ENCODE measurements around the gene FGF2.

Gene FGF2

GRCh38 chr4:122895336-122895995 lies 68.8 kb downstream of the FGF2 start:
- no peak for DNase-seq (ENCODE audit: low spot score)

- no peak for DNase-seq (ENCODE audit: low spot score)
These were observed 69.6 kb downstream of the FGF2 start for GRCh38 chr4:122896270-122896669.

GRCh38 chr4:122898370-122899150 lies 71.9 kb downstream of the FGF2 start:
- peak; percentile 94 for DNase-seq (ENCODE audit: low spot score)

- DNase-seq (ENCODE audit: low spot score) = no peak
These were observed 73.1 kb downstream of the FGF2 start for GRCh38 chr4:122899682-122900081.

- no peak for DNase-seq (ENCODE audit: low spot score)
These were observed 73.7 kb downstream of the FGF2 start for GRCh38 chr4:122900314-122900713.

- DNase-seq (ENCODE audit: low spot score) = no peak
These were observed 74.8 kb downstream of the FGF2 start for GRCh38 chr4:122901247-122902010.

- DNase-seq (ENCODE audit: low spot score) = no peak
These were observed 77.2 kb downstream of the FGF2 start for GRCh38 chr4:122903766-122904288.

- no peak for DNase-seq (ENCODE audit: low spot score)
These were observed 80.3 kb downstream of the FGF2 start for GRCh38 chr4:122906859-122907305.

GRCh38 chr4:122908223-122908622 lies 81.6 kb downstream of the FGF2 start:
- DNase-seq (ENCODE audit: low spot score) = no peak

GRCh38 chr4:122909683-122910082 lies 83.1 kb downstream of the FGF2 start:
- no peak for DNase-seq (ENCODE audit: low spot score)

- DNase-seq (ENCODE audit: low spot score) = no peak
These were observed 85.0 kb downstream of the FGF2 start for GRCh38 chr4:122911588-122911987.

GRCh38 chr4:122912810-122913575 lies 86.4 kb downstream of the FGF2 start:
- no peak for DNase-seq (ENCODE audit: low spot score)

- DNase-seq (ENCODE audit: low spot score) = peak; percentile 60
These were observed 87.8 kb downstream of the FGF2 start for GRCh38 chr4:122914292-122914904.

GRCh38 chr4:122914938-122915337 lies 88.3 kb downstream of the FGF2 start:
- no peak for DNase-seq (ENCODE audit: low spot score)

- DNase-seq (ENCODE audit: low spot score) = no peak
These were observed 91.1 kb downstream of the FGF2 start for GRCh38 chr4:122917731-122918130.

- DNase-seq (ENCODE audit: low spot score) = no peak
These were observed 93.8 kb downstream of the FGF2 start for GRCh38 chr4:122920473-122920872.

GRCh38 chr4:122921300-122921699 lies 94.7 kb downstream of the FGF2 start:
- no peak for DNase-seq (ENCODE audit: low spot score)

- peak; percentile 82 for DNase-seq (ENCODE audit: low spot score)
These were observed 95.6 kb downstream of the FGF2 start, which contains the start of gene NUDT6 for GRCh38 chr4:122921971-122922876. NUDT6 (minus strand) TSS chr4:122922597; CDS start chr4:122922572, 25 bp downstream.

- peak; percentile 92 for DNase-seq (ENCODE audit: low spot score)
These were observed 96.4 kb downstream of the FGF2 start for GRCh38 chr4:122922877-122923511.

GRCh38 chr4:122928930-122929329 lies 102.3 kb downstream of the FGF2 start:
- DNase-seq (ENCODE audit: low spot score) = no peak

Measured in RKO (cell line).